GM12872 (cell line): ENCODE results near the gene CREBBP.

ENCODE experiments used
- CTCF ChIP-seq: IDR thresholded peaks from 3 replicates; pipeline ENCODE4 v1.5.1; 2011; ENCODE audit warnings: low read depth, mild to moderate bottlenecking, low read length, moderate library complexity; ENCODE audit not compliant: insufficient read depth

Gene CREBBP

GRCh38 chr16:3804426-3805016, 76.0 kb downstream of the CREBBP start:
- no peak for TF ChIP-seq CTCF

GRCh38 chr16:3800477-3801270, 79.8 kb downstream of the CREBBP start:
- no peak for TF ChIP-seq CTCF

- TF ChIP-seq CTCF: no peak
Observed at GRCh38 chr16:3800019-3800418, 80.5 kb downstream of the CREBBP start.

GRCh38 chr16:3799354-3799753, 81.2 kb downstream of the CREBBP start:
- TF ChIP-seq CTCF: no peak

- no peak for TF ChIP-seq CTCF
Observed at GRCh38 chr16:3798838-3799237, 81.7 kb downstream of the CREBBP start.

- no peak for TF ChIP-seq CTCF
Observed at GRCh38 chr16:3797904-3798811, 82.4 kb downstream of the CREBBP start.

- no peak for TF ChIP-seq CTCF
Observed at GRCh38 chr16:3797473-3797872, 83.0 kb downstream of the CREBBP start.
